H1 (cell line): ENCODE measurements around the gene IGFALS. TPM values are rescaled to one million over a fixed set of nuclear protein-coding genes. Genes with fewer than 3 reads are reported as not detected.

ENCODE experiments used
- EGR1 ChIP-seq: IDR thresholded peaks from 2 replicates; pipeline ENCODE4 v1.6.1; 2011; ENCODE audit warnings: low read depth, low read length, borderline replicate concordance
- HDAC2 ChIP-seq, 2 experiments: fragments of 300-600 bp in 1 of 2; sonication (generic) in 1 of 2; IDR thresholded peaks; 2 replicates each; pipeline ENCODE4 v1.6.1; 2011 to 2012; ENCODE audit warnings: low read depth in 2 of 2, low read length in 2 of 2, mild to moderate bottlenecking in 2 of 2, moderate library complexity in 2 of 2, borderline replicate concordance in 1 of 2, inconsistent platforms in 1 of 2
- JUND ChIP-seq: IDR thresholded peaks from 2 replicates; pipeline ENCODE4 v1.6.1; 2011; ENCODE audit warnings: mild to moderate bottlenecking, improper control_type of control experiment, low read length
- RFX5 ChIP-seq: IDR thresholded peaks from 2 replicates; pipeline ENCODE4 v1.6.1; 2011; ENCODE audit warnings: low read depth, low read length, improper control_type of control experiment, borderline replicate concordance
- RXRA ChIP-seq: IDR thresholded peaks from 2 replicates; pipeline ENCODE4 v1.6.1; 2011; ENCODE audit warnings: low read depth, mild to moderate bottlenecking, low read length, moderate library complexity; ENCODE audit not compliant: insufficient read depth
- polyA plus RNA-seq, 7 experiments: library from polyadenylated mRNA; depleted of rRNA in 3 of 7; stranded (reverse) in 5 of 7; unstranded in 2 of 7; fragments of >200 nt in 5 of 7; fragments of 200-250 nt in 2 of 7; gene quantifications; 1 replicate in 5 of 7; 2 replicates in 1 of 7; 4 replicates in 1 of 7; pipeline versions ENCODE4 v1.2.1 to v1.2.3, GENCODE V29; 2011 to 2013; ENCODE audit warnings: missing spikeins in 2 of 7, mixed read lengths in 2 of 7
- total RNA-seq: library from RNA; stranded (reverse); fragmentation: NEBNext Ultra II Directional; extraction: Animal tissue kit (Norgen Biotek cat#: 25700); gene quantifications from 2 replicates; pipeline ENCODE4 v1.2.1, GENCODE V29; 2021

IGFALS gene
- total and polyA plus RNA-seq, 2 of the 8 experiments (the other 6 are each of a cell fraction or from before 2014, with no cell fraction given): not detected

DNA sequence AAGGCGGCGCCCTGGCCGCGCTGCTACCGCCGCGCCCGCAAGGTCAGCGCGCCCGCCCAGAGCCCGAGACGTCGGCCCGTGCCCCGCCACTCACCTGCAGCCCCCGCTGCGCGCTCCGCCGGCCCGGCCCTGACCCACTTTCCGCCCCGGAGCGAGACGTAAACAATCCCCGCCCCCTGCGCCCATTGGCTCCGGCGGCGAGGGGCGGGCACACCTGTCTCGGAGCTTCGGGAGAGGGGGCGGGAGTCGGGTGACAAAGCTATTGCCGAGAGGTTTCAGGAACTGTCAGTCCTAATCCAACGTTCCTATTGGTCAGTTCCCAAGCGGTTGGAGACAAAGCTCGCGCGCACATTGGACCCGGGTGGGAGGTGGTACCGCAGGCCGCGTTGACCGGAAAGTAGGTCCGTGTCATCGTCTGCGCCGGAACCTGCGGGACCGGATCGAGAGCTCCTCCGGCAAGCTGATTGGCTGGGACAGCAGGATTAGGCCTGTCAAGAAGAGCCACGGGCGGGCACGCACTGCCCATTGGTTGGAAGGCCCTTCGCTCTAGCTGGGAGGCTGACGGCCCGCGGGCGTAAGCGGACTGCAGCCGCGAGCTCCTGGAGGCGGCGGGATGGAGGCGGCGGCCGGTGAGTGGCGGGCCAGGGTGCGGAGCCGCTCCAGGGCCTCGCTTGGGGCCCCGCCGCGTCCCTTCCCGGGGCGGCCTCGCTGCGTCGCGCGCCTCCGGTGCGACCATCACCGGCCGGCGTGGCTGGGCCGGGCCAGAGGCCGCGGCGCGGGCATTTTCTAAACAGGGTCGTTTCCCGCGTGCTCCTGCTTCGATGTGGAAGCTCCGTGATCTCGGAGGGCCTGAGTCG lies 10.9 kb downstream of the IGFALS start, which contains the start of the genes NUBP2 and SPSB3 (continued):
- TF ChIP-seq RFX5 (no peak), JUND (no peak), HDAC2 (IDR thresholded peaks at IDR 0.05; ENCODE audit: borderline replicate concordance in 1 of 2, low read depth in 2 of 2, low read length in 2 of 2) (0 out of 4 replicates have a peak, but pooled peaks of 1 of the 2 experiments have one; percentile 33), EGR1 (no peak), RXRA (no peak)
